GM21786 (cell line): Measurements from ENCODE around the gene HNF4A.
A peak's percentile ranks its signal among the peaks of the same experiment; 100 is the strongest.
"Not testable (repeated sequence)": the region's sequence is repeated elsewhere in the genome, so short reads cannot be mapped to it uniquely, and the experiment has no call there.

Source experiments
- ATAC-seq: cut with Tn5 transposase; IDR thresholded peaks from one replicate; pipeline ENCODE4 v1.9.1; 2021; ENCODE audit not compliant: unreplicated experiment

Gene HNF4A

DNA sequence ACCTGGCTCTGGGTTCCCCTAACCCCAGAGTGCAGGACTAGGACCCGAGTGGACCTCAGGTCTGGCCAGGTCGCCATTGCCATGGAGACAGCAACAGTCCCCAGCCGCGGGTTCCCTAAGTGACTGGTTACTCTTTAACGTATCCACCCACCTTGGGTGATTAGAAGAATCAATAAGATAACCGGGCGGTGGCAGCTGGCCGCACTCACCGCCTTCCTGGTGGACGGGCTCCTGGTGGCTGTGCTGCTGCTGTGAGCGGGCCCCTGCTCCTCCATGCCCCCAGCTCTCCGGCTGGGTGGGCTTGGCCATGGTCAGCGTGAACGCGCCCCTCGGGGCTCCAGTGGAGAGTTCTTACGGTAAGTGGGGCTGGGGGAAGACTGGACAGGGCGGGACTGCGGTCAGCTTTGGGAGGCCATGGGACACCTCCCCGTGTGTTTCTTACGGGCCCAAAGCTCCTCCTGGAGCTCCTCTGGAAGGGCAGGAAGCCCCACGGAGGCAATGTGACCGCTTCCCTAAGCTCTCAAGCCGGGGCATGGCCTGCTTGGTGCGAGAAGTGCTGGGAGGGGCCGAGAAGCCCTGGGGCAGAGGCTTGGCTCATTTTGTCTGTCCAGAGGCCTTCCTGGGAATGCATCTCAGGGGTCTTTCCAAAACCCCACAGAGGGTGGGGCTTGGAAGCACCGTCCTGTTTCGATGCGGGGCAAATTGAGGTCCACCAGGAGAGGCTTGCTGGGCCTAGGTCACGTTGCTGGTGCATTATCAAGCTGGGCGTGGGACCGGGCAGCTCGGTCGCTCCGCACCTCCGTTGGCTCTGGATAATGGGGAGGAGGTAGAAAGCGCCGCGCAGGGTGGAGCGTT is at the start of gene HNF4A:
Gene HNF4A, plus strand, starts transcription at position 202 of the 855 bp plus-strand sequence. Its CDS starts 106 bp downstream, at position 308.
- ATAC-seq = no peak

GRCh38 chr20:44306927-44307326 is 48.6 kb upstream of the HNF4A start:
- no peak for ATAC-seq

DNA sequence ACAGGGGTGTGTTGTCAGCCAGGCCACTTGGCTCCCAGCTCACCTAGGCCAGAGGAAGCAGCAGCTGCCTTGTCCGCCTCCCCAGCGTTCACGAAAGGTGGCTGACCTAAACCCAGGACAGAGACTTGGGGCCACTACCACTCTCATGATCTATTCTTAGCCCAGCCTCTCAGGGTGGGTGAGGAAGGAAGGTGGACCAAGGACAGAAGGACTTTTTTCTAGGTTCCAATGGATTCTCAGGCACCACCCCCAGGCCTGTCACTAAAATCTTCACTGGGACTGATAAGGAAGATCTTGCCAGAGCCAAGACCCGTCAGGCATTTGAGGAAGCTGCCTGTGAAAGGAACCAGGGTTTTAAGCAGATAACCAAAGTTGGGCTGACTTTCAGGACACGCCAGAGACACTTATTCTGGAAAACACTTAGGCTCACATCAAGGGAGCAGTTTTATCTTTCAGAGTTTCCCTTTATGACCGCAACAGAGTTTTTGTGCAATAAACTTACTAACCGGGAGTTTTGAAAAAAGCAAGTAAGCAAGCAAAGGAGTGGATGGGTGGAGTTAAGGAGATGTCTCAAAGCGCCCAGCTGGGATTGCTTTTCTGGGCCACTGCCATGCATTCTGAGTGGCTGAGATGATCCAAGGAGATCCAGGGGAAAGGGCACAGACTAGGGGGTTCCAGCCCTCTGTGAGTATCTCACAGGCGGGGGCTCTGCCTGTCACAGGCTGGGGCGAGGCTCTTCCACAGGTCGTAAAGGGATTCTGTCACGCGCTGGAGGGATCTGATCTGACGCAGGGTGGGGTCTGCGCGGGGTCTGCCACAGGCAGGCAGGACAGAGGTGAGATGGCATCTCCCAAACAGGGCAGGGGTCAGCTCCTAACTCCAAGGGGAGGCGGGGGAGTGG is 45.5 kb upstream of the HNF4A start:
- ATAC-seq = no peak

DNA sequence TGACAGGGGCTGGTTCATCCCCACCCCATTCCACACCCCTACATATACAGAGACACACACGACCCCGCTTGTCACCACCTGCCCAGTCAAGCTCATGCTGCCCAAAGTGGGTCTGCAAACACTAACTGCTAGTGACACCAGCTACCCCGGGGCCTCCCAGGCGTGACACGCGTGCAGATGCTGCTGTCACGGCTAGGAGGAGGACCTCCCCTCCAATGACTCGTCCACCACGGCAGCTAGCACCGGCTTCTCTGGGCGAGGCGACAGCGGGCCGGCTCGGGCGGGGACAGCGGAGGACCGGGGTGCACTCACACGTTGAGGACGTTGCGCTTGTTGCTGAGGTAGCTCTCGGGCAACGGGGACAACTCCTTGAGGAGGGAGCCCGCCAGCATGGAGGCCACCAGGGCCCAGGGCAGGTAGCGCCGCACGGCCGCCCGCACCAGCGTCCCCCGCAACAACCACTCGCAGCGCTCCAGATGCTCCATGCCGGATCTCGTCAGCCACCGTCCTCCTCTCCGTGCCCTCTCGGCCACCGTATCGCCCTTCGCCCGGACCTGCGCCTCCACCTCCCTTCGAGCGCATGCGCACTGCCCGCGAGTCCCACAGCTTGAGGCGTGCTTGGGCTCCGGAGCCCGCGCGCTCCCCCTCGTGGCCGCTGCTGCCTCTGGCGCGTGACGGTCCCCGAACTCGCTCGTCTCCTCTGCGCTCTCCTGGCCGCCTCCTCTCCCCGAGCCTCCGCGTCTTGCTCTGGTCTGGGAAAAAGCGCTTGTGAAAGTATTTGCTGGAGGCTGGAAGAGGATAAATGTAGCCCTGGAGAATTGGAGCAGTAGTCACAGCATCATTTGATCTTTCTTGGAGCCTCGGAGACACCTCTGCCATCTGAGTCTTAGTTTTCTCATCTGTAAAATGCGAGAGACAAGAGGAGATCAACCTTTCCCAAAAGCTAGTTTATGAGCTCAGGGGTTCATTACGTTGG is 44.5 kb upstream of the HNF4A start, which contains the start of gene FITM2:
Gene FITM2, minus strand, starts transcription at position 539 of the 976 bp plus-strand sequence. Its CDS starts 54 bp downstream, at position 485.
- peak; percentile 89 for ATAC-seq

GRCh38 chr20:44314870-44315269 is 40.6 kb upstream of the HNF4A start:
- no peak for ATAC-seq

GRCh38 chr20:44319839-44320422 is 35.6 kb upstream of the HNF4A start:
- no peak for ATAC-seq

GRCh38 chr20:44324343-44324742 is 31.2 kb upstream of the HNF4A start:
- no peak for ATAC-seq

DNA sequence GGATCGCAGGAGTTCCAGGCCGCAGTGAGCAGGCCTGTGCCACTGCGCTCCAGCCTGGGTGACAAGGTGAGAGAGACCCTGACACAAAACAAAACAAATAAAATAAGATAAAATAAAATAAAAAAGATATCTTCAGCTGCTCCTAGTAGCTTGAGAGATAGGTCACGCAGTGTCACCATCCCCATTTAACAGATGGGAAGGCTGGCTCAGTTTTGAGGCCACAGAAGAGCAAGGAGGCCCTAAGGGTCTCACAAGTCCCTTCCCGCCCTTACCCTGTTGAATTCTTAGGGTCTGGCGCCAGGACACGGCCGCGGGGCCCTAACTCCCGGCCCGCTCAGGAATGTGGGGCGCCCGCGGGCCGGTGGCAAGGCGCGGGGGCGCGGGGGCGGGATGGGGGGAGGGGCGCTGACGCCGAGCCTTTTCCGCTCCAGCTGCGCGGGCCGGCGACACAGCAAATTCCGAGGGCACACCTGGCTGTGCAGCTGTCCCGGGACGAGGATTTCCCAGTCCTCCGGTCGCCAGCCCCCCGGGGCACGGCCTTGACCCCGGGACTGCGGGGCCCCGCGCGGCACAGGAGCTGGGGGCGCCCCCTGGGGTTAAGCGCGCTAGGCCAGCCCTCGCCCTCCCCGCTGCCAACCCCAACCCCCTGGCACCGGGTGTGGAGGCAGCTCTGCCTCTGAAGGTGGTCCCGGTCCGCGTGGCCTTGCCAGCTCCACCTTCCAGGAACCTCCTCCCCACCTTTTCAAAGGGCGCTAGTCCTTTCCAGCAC is 28.9 kb upstream of the HNF4A start:
- no peak for ATAC-seq

- ATAC-seq = not testable (repeated sequence)
Observed at GRCh38 chr20:44327748-44328147, 27.8 kb upstream of the HNF4A start.

DNA sequence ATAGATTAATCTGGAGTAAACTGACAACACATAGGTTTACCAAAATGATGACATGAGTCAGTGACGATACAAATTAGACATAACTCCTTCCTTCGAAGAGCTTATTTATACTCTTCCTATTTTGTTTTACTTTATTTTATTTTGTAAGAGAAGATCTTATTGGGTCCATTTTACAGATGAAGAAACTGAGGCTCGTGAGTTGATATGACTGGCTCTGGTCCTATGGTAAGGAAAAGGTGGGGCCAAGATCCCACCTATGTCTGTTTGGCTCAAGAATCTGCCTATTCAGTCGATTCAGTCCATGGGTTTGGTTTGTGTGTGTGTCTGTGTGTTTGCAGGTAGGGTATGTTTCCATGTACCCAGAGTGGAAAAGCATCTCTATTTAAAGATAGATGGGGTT is 27.1 kb upstream of the HNF4A start:
- no peak for ATAC-seq

- no peak for ATAC-seq
Observed at GRCh38 chr20:44331201-44331600, 24.3 kb upstream of the HNF4A start.

DNA sequence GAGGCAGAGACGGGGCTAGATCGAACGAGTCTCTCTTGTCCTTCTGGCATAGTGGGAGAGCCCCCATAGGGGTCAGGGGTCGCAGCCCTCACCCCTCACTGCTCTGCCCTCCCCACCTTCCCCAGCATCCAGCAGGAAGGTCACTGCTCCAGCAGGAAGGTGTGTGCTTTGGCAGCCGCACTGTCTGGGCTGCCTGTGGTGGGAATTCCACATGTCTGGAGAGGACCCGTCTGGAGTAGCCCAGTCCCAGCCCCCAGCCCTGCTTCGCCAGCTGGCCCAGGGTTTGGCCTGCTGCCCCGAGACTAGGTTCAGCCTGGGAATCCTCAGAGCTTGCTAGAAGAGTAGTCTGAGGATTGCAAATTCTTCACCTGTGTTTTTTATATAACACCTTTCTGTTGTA is 21.2 kb upstream of the HNF4A start:
- ATAC-seq = no peak

- no peak for ATAC-seq
Observed at GRCh38 chr20:44334709-44335108, 20.8 kb upstream of the HNF4A start.

DNA sequence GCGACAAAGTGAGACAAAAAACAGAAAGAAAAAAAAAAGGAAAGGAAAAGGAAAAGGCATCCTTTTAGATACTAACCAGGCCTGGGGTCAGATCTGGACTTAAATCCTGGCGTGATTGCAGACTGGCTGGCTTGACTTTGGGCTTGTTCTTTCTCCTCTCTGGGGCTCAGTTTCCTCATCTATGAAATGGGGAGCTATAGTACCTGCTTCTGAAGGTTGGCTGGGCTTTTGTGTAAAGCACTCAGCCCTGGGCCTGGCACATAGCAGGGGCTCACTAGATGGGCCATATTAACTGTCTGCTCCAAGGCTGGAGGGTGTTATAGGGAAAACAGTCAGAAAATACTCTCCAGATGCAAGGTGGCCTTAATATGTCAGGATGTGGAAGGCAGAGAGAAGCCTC is 19.8 kb upstream of the HNF4A start:
- no peak for ATAC-seq

- no peak for ATAC-seq
Observed at GRCh38 chr20:44336086-44336485, 19.4 kb upstream of the HNF4A start.

GRCh38 chr20:44336725-44337380 is 18.6 kb upstream of the HNF4A start, which contains the start of gene R3HDML:
Gene R3HDML (plus strand): TSS chr20:44337043. CDS start chr20:44337158, 115 bp downstream.
- ATAC-seq = no peak

DNA sequence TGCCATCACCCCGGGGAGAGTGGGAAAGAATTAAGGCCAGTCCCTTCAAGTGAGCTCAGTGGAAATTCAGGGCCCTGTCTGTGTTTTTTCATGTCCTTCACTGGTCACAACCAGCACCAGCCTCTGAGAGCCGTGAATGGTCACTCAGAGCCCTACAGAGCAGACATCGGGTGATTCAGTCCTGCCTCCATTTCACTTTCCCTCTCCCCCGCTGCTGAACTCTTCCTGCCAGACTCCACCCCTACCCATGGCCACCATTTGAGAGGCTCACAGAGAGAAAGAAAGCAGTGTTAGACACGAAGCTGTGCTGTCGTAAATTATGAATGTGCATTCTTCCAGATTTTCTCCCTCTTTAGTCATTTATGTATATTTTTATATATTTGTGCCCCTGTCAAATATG is 13.3 kb upstream of the HNF4A start:
- no peak for ATAC-seq

DNA sequence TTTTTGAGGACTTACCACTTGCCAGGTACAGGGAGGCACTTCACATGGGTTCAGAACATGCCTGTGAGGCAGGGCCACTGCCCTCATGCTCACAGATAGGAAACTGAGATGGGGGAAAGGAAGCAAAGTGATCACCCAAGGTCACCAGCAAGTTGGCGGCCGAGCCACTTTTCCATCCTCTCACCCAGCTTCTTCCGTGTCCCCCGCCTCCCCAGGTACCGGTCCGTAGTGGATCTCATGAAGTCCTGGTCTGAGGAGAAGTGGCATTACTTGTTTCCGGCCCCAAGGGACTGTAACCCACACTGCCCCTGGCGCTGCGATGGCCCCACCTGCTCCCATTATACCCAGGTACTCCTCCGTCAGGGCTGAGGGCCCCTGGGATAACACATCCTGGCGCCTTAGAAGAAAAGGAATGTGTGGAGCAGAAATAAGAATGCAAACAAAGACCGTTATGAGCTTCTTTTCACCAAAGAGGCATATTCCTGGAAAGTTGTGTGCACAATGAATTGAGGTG is 12.3 kb upstream of the HNF4A start:
- no peak for ATAC-seq

DNA sequence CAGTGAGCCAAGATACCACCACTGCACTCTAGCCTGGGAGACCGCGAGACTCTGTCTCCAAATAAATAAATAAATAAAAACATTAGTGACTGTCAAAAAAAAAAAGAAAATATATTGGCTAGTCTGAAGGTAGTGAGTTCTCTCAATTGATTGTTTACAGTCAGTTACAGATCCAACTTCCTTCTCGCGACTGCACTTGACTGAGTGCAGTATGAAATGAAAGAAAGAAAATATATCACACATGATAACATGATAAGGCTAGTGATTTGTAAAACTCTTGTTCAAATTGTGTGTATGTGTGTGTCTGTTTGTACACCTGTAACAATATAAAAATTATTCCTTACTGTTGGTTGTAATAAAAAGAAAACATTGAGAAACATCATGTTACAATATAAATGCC is 10.8 kb upstream of the HNF4A start:
- no peak for ATAC-seq
